Measurements from ENCODE around the gene MAPT.

MAPT gene

GRCh38 chr17:46064460-46064859 is 170.1 kb downstream of the MAPT start:
- no peak overlapping the region for H3K27ac ChIP-seq
- no peak for TF ChIP-seq CTCF (conservative IDR thresholded peaks at IDR 0.05; ENCODE audit: low read depth)
- ChIA-PET POLR2A (ENCODE audit: low non-redundant PET) (no interaction called here), CTCF (interaction anchor here (0.6 to 1.2 kb wide), 2 partner anchors 13 to 32 kb away, joined by 4 to 5 read pairs; no protein-coding TSS in a partner anchor)
- no peak for DNase-seq (ENCODE audit: low spot score)

DNA sequence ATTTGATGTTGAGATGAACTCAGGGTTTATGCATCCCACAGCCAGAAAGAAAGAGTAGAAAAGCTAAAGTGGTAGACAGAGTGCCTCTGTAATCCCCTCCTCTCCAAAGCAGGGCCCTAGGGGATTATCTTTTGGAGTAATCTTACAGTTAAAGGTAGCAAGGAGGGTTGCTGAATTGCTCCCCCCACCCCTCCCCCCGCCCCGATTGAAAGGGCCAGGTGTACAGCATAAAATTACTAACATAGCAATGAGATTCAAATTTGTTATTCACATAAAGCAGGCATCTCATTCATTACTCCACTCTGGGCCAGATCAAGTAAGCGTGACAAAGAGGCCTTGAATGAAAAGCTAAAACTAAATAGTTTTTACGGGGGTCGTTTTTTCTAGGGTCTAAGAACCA is 177.4 kb downstream of the MAPT start:
- ChIA-PET CTCF (no interaction called here), POLR2A (ENCODE audit: low non-redundant PET) (no interaction called here)
- no peak for TF ChIP-seq CTCF (conservative IDR thresholded peaks at IDR 0.05; ENCODE audit: low read depth)
- DNase-seq (ENCODE audit: low spot score), result no peak
- H3K27ac ChIP-seq, result no peak overlapping the region

- no peak for TF ChIP-seq CTCF (conservative IDR thresholded peaks at IDR 0.05; ENCODE audit: low read depth)
- ChIA-PET CTCF (interaction anchor here (1.0 kb wide), 1 partner anchor 28 kb away, joined by 10 read pairs; no protein-coding TSS in a partner anchor), POLR2A (ENCODE audit: low non-redundant PET) (no interaction called here)
- no peak overlapping the region for H3K27ac ChIP-seq
- peak; percentile 16 for DNase-seq (ENCODE audit: low spot score)
Measured at GRCh38 chr17:46072998-46073397, 178.6 kb downstream of the MAPT start.

DNA sequence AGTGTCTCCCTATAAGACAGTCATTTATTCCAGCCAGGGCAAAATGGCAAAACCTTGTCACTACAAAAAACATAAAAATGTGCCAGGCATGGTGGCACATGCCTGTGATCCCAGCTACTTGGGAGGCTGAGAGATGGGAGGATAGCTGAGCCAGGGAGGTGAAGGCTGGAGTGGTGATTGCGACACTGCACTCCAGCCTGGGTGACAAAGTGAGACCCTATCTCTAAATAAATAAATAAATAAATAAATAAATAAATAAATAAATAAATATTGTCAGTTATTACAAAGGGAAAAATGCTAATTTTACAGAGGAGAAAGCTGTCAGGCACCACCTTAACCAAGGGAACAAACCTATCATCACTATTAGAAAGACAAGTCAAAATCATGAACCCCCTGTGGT is 180.2 kb downstream of the MAPT start:
- no peak for DNase-seq (ENCODE audit: low spot score)
- POLR2A ChIA-PET (ENCODE audit: low non-redundant PET), result no interaction called here
- H3K27ac ChIP-seq, result no peak overlapping the region
- no peak for TF ChIP-seq CTCF (conservative IDR thresholded peaks at IDR 0.05; ENCODE audit: low read depth)
- CTCF ChIA-PET, result no interaction called here
